WTC11 (cell line): ENCODE data around the gene NELL1.

ENCODE experiments used
- ATF2 ChIP-seq: sonication (generic); formaldehyde crosslinking; IDR thresholded peaks from 2 replicates; pipeline ENCODE4 v1.8.1; 2022; ENCODE audit warnings: low read depth, missing genetic modification reagents, borderline replicate concordance
- ATF3 ChIP-seq: sonication (generic); formaldehyde crosslinking; conservative IDR thresholded peaks from 2 replicates; pipeline ENCODE4 v1.8.1; 2022; ENCODE audit warnings: mild to moderate bottlenecking, missing genetic modification reagents
- CTCF ChIP-seq: fragments of 200-600 bp; IDR thresholded peaks from 2 replicates; pipeline ENCODE4 v1.8.0; 2022; ENCODE audit warnings: antibody characterized with exemption
- E2F1 ChIP-seq: sonication (generic); formaldehyde crosslinking; IDR thresholded peaks from 2 replicates; pipeline ENCODE4 v1.8.0; 2022; ENCODE audit warnings: mild to moderate bottlenecking, missing genetic modification reagents
- E2F4 ChIP-seq: sonication (generic); formaldehyde crosslinking; IDR thresholded peaks from 2 replicates; pipeline ENCODE4 v1.8.1; 2022; ENCODE audit warnings: low read depth, mild to moderate bottlenecking, moderate library complexity, missing genetic modification reagents, borderline replicate concordance
- ESRRA ChIP-seq: sonication (generic); formaldehyde crosslinking; IDR thresholded peaks from 2 replicates; pipeline ENCODE4 v1.8.1; 2022; ENCODE audit warnings: mild to moderate bottlenecking, missing genetic modification reagents, borderline replicate concordance
- FOXJ3 ChIP-seq: sonication (generic); formaldehyde crosslinking; IDR thresholded peaks from 2 replicates; pipeline ENCODE4 v1.9.0; 2021; ENCODE audit warnings: missing genetic modification reagents, mild to moderate bottlenecking, borderline replicate concordance
- IRF1 ChIP-seq: sonication (generic); formaldehyde crosslinking; IDR thresholded peaks from 2 replicates; pipeline ENCODE4 v1.8.0; 2023; ENCODE audit warnings: missing genetic modification reagents
- SP1 ChIP-seq: sonication (generic); formaldehyde crosslinking; conservative IDR thresholded peaks from 2 replicates; pipeline ENCODE4 v1.8.1; 2022; ENCODE audit warnings: missing genetic modification reagents
- STAT6 ChIP-seq: sonication (generic); formaldehyde crosslinking; conservative IDR thresholded peaks from 2 replicates; pipeline ENCODE4 v1.8.1; 2023; ENCODE audit warnings: mild to moderate bottlenecking, low read depth, missing genetic modification reagents, moderate library complexity
- USF1 ChIP-seq: sonication (generic); formaldehyde crosslinking; IDR thresholded peaks from 2 replicates; pipeline ENCODE4 v1.8.0; 2022; ENCODE audit warnings: mild to moderate bottlenecking, missing genetic modification reagents
- ZNF317 ChIP-seq: sonication (generic); formaldehyde crosslinking; IDR thresholded peaks from 2 replicates; pipeline ENCODE4 v1.8.1; 2023; ENCODE audit warnings: low read depth, mild to moderate bottlenecking, moderate library complexity, missing genetic modification reagents, borderline replicate concordance
- ZNF512 ChIP-seq: sonication (generic); formaldehyde crosslinking; IDR thresholded peaks from 2 replicates; pipeline ENCODE4 v1.8.1; 2022; ENCODE audit warnings: missing genetic modification reagents, borderline replicate concordance

GRCh38 chr11:20808328-20808727, 138.9 kb downstream of the NELL1 start:
- no peak for TF ChIP-seq SP1 (CRISPR knock-in tag)
- TF ChIP-seq CTCF, result no peak
- TF ChIP-seq ZNF317 (CRISPR knock-in tag), result no peak
- TF ChIP-seq E2F1, result no peak
- TF ChIP-seq ESRRA, result no peak
- TF ChIP-seq STAT6 (CRISPR knock-in tag), result no peak
- no peak for TF ChIP-seq ATF2 (CRISPR knock-in tag)
- TF ChIP-seq ATF3 (CRISPR knock-in tag), result no peak
- no peak for TF ChIP-seq E2F4
- no peak for TF ChIP-seq FOXJ3 (CRISPR knock-in tag)
- no peak for TF ChIP-seq USF1 (CRISPR knock-in tag)
- TF ChIP-seq ZNF512 (CRISPR knock-in tag), result no peak
- no peak for TF ChIP-seq IRF1 (CRISPR knock-in tag)
